Tibial artery (tissue), 4 donors: ENCODE measurements around the gene PCDHB11.
A peak's percentile ranks its signal among the peaks of the same experiment; 100 is the strongest.
"Not testable (repeated sequence)": the region's sequence is repeated elsewhere in the genome, so short reads cannot be mapped to it uniquely, and the experiment has no call there.

ENCODE experiments used
- DNase-seq, 2 donors: peaks; one replicate each; pipeline ENCODE4 v3.0.0-alpha.2; 2019
- H3K27ac ChIP-seq, 2 donors: fragments of 200-600 bp; sonication (generic) in 1 of 2; 1 replicate in 1 of 2; 2 replicates in 1 of 2; pipeline ENCODE4 v1.5.1; 2018 to 2019; ENCODE audit warnings: mild to moderate bottlenecking in 1 of 2
- H3K27me3 ChIP-seq, 2 donors: fragments of 200-600 bp; sonication (generic) in 1 of 2; one replicate each; pipeline versions ENCODE4 v1.5.1 to v1.6.0; 2016 to 2019
- H3K36me3 ChIP-seq, 3 donors: fragments of 200-600 bp; sonication (generic) in 2 of 3; one replicate each; pipeline ENCODE4 v1.5.1; 2016 to 2019; ENCODE audit warnings: mild to moderate bottlenecking in 2 of 3
- H3K4me1 ChIP-seq, 4 donors: fragments of 200-600 bp; sonication (generic) in 2 of 4; 1 replicate in 3 of 4; 2 replicates in 1 of 4; pipeline ENCODE4 v1.5.1; 2016 to 2019
- H3K4me3 ChIP-seq, 2 donors: fragments of 200-600 bp; sonication (generic) in 1 of 2; 1 replicate in 1 of 2; 2 replicates in 1 of 2; pipeline ENCODE4 v1.5.1; 2018 to 2019; ENCODE audit warnings: mild to moderate bottlenecking in 2 of 2
- H3K9me3 ChIP-seq, 3 donors: fragments of 200-600 bp; sonication (generic) in 1 of 3; one replicate each; pipeline ENCODE4 v1.5.1; 2016 to 2019
- intact Hi-C: fragments of 100-400 bp; cut with DNase I; formaldehyde crosslinking; loops from one replicate; pipeline ENCODE4 v1.15.0; 2023; ENCODE audit warnings: low total_unique reads
- TF ChIP-seq, protein P1 (sequence below), 2 experiments: fragments of 200-600 bp in 1 of 2; fragments of 450-650 bp in 1 of 2; IDR thresholded peaks; one replicate each; pipeline ENCODE4 v1.5.1; 2017 to 2019; ENCODE audit warnings: antibody characterized with exemption in 2 of 2, mild to moderate bottlenecking in 1 of 2, moderate library complexity in 1 of 2

Gene PCDHB11

DNA sequence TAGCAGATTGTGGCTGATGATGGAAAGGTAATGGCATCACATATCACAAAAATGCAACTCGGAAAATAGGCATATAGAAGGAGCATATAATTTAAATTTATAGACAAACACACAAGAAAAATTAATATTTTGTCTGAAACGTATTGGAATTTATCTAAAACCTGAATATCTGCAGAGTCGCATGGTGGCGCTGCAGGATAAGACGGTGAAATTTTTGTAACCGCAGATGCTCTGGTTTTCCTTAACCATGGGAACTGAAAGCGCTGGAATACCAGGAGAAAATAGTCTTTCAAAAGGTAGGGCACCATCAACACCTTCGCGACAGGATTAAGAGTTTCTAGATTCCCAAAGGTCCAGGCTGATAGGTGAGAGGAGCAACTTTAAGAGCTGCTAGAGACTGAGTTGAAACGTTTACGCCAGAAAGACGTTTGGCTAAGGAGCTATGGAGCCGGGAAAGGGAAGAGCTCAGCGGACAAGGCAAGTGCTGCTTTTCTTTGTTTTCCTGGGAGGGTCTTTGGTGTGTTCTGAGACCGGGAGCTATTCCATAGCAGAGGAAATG, 34.8 kb downstream of the PCDHB11 start:
- DNase-seq, result no peak
- peaks cover 19 to 91% (median 83%) of the 10 kb centered on the region in 3 donors for H3K9me3 ChIP-seq
- intact Hi-C loops, result no loop called here
- peaks cover 0 to 50% (median 30%) of the 10 kb centered on the region in 3 donors for H3K36me3 ChIP-seq
- no peaks in the 10 kb centered on the region for H3K4me1 ChIP-seq
- H3K27me3 ChIP-seq, result no peaks in the 10 kb centered on the region
- H3K4me3 ChIP-seq, result peak overlapping the region; percentile 26 to 31
- H3K27ac ChIP-seq, result no peak overlapping the region
- TF ChIP-seq, protein P1, sequence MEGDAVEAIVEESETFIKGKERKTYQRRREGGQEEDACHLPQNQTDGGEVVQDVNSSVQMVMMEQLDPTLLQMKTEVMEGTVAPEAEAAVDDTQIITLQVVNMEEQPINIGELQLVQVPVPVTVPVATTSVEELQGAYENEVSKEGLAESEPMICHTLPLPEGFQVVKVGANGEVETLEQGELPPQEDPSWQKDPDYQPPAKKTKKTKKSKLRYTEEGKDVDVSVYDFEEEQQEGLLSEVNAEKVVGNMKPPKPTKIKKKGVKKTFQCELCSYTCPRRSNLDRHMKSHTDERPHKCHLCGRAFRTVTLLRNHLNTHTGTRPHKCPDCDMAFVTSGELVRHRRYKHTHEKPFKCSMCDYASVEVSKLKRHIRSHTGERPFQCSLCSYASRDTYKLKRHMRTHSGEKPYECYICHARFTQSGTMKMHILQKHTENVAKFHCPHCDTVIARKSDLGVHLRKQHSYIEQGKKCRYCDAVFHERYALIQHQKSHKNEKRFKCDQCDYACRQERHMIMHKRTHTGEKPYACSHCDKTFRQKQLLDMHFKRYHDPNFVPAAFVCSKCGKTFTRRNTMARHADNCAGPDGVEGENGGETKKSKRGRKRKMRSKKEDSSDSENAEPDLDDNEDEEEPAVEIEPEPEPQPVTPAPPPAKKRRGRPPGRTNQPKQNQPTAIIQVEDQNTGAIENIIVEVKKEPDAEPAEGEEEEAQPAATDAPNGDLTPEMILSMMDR (IDR thresholded peaks at IDR 0.05), result no peak

DNA sequence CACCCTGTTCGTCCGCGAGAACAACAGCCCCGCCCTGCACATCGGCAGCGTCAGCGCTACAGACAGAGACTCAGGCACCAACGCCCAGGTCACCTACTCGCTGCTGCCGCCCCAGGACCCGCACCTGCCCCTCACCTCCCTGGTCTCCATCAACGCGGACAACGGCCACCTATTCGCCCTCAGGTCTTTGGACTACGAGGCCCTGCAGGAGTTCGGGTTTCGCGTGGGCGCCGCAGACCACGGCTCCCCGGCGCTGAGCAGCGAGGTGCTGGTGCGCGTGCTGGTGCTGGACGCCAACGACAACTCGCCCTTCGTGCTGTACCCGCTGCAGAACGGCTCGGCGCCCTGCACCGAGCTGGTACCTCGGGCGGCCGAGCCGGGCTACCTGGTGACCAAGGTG, 36.5 kb downstream of the PCDHB11 start:
- H3K27me3 ChIP-seq, intact Hi-C loops, H3K4me3 ChIP-seq, H3K4me1 ChIP-seq, H3K27ac ChIP-seq, DNase-seq: not testable (repeated sequence)
- H3K9me3 ChIP-seq, result peaks cover 29 to 99% (median 92%) of the 10 kb centered on the region in 3 donors
- peaks cover 0 to 63% (median 39%) of the 10 kb centered on the region in 3 donors for H3K36me3 ChIP-seq

DNA sequence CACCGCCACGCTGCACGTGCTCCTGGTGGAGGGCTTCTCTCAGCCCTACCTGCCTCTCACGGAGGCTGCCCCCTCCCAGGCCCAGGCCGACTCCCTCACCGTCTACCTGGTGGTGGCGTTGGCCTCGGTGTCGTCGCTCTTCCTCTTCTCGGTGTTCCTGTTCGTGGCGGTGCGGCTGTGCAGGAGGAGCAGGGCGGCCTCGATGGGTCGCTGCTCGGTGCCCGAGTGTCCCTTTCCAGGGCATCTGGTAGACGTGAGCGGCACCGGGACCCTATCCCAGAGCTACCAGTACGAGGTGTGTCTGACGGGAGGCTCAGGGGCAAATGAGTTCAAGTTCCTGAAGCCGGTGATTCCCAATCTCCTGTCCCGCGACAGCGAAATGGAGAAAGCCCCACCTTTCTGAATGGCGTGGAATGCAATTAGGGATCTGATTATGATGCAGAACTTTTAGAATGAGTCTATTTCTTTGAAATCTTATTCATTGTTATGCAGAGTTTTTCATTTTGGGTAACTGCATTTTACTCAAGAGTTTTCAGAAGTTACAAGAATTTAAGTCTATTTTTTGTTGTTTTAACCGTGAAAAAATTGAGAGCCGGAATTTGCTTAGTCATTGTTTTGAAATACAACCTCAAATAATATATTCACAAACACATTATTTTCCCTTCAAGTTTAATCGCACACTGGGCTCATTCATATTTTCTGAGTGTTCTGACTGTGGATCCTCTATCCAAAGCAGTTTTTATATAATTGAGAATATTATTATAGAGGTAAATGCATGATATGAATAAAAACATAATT, 37.3 kb downstream of the PCDHB11 start:
- Histone ChIP-seq H3K36me3 (peaks cover 0 to 64% (median 47%) of the 10 kb centered on the region in 3 donors), H3K27me3 (no peaks in the 10 kb centered on the region), H3K4me1 (no peaks in the 10 kb centered on the region), H3K9me3 (peaks cover 31 to 99% (median 94%) of the 10 kb centered on the region in 3 donors), H3K4me3 (no peak overlapping the region), H3K27ac (no peak overlapping the region)
- intact Hi-C loops, result no loop called here
- no peak for DNase-seq
- TF ChIP-seq, protein P1 (IDR thresholded peaks at IDR 0.05), result no peak

DNA sequence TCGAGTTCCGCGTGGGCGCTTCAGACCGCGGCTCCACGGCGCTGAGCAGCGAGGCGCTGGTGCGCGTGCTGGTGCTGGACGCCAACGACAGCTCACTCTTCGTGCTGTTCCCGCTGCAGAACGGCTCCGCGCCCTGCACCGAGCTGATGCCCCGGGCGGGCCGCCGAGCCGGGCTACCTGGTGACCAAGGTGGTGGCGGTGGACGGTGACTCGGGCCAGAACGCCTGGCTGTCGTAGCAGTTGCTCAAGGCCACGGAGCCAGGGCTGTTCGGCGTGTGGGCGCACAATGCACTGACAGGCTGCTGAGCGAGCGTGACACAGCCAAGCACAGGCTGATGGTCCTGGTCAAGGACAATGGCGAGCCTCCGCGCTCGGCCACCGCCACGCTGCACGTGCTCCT, 42.1 kb downstream of the PCDHB11 start:
- intact Hi-C loops, result loop anchor here (10.0 kb wide), 1 partner anchor 183 kb away; the partner anchor contains the start of gene PCDHGA11
- no peaks in the 10 kb centered on the region for H3K27me3 ChIP-seq
- H3K36me3 ChIP-seq, result peaks cover under 1 to 53% (median 37%) of the 10 kb centered on the region in 3 donors
- no peak for DNase-seq
- TF ChIP-seq, protein P1 (IDR thresholded peaks at IDR 0.05), result no peak
- no peak overlapping the region for H3K27ac ChIP-seq
- no peaks in the 10 kb centered on the region for H3K4me1 ChIP-seq
- no peak overlapping the region for H3K4me3 ChIP-seq
- peaks cover 39 to 99% (median 85%) of the 10 kb centered on the region in 3 donors for H3K9me3 ChIP-seq

DNA sequence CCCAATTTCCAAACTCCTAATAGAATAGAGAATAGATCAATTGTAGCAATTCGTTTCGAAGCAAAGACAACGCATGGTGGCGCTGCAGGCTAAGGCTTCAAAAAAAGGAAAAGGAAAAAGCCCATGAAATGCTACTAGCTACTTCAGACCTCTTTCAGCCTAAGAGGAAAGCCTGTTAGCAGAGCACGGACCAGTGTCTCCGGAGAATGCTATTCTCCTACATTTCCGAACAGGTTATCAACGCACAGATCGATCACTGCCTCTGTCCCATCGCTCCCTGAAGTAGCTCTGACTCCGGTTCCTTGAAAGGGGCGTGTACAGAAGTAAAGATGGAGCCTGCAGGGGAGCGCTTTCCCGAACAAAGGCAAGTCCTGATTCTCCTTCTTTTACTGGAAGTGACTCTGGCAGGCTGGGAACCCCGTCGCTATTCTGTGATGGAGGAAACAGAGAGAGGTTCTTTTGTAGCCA, 45.9 kb downstream of the PCDHB11 start, which contains the start of gene PCDHB15:
PCDHB15 (plus strand) TSS at position 146 of the 468 bp plus-strand sequence; CDS start at position 330, 184 bp downstream.
- Histone ChIP-seq H3K4me1 (no peaks in the 10 kb centered on the region), H3K36me3 (peaks cover 10 to 62% (median 52%) of the 10 kb centered on the region in 3 donors), H3K4me3 (peak within 1 kb of the TSS; percentile 23 to 33), H3K27ac (no peak within 1 kb of the TSS), H3K27me3 (no peaks in the 10 kb centered on the region), H3K9me3 (peaks cover 41 to 100% (median 84%) of the 10 kb centered on the region in 3 donors)
- DNase-seq, result no peak
- TF ChIP-seq, protein P1 (IDR thresholded peaks at IDR 0.05), result no peak
- intact Hi-C loops, result loop anchor here (10.0 kb wide), 1 partner anchor 180 kb away; the partner anchor contains the start of gene PCDHGA11

DNA sequence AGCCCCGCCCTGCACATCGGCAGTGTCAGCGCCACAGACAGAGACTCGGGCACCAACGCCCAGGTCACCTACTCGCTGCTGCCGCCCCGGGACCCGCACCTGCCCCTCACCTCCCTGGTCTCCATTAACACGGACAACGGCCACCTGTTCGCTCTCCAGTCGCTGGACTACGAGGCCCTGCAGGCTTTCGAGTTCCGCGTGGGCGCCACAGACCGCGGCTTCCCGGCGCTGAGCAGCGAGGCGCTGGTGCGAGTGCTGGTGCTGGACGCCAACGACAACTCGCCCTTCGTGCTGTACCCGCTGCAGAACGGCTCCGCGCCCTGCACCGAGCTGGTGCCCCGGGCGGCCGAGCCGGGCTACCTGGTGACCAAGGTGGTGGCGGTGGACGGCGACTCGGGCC, 47.5 kb downstream of the PCDHB11 start:
- H3K4me1 ChIP-seq, H3K27ac ChIP-seq, H3K27me3 ChIP-seq, DNase-seq, H3K4me3 ChIP-seq: not testable (repeated sequence)
- intact Hi-C loops, result loop anchor here (10.0 kb wide), 1 partner anchor 178 kb away; the partner anchor contains the start of gene PCDHGA11
- Histone ChIP-seq H3K36me3 (peaks cover 10 to 65% (median 53%) of the 10 kb centered on the region in 3 donors), H3K9me3 (peaks cover 37 to 100% (median 84%) of the 10 kb centered on the region in 3 donors)

DNA sequence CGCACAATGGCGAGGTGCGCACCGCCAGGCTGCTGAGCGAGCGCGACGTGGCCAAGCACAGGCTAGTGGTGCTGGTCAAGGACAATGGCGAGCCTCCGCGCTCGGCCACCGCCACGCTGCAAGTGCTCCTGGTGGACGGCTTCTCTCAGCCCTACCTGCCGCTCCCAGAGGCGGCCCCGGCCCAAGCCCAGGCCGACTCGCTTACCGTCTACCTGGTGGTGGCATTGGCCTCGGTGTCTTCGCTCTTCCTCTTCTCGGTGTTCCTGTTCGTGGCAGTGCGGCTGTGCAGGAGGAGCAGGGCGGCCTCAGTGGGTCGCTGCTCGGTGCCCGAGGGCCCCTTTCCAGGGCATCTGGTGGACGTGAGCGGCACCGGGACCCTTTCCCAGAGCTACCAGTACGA, 48.0 kb downstream of the PCDHB11 start:
- H3K36me3 ChIP-seq, result peaks cover 10 to 68% (median 54%) of the 10 kb centered on the region in 3 donors
- not testable (repeated sequence) for H3K4me3 ChIP-seq
- intact Hi-C loops, result loop anchor here (10.0 kb wide), 1 partner anchor 177 kb away; the partner anchor contains the start of gene PCDHGA11

More for the DNA sequence above, 48.0 kb downstream of the PCDHB11 start:
- DNase-seq, H3K27ac ChIP-seq, H3K4me1 ChIP-seq, H3K27me3 ChIP-seq: not testable (repeated sequence)
- peaks cover 36 to 100% (median 84%) of the 10 kb centered on the region in 3 donors for H3K9me3 ChIP-seq
